CD4-positive, alpha-beta T cell treated with Interleukin-4 for 1 hour (primary cell): ENCODE data around the gene MTFR1L.
"Not testable (repeated sequence)": the region's sequence is repeated elsewhere in the genome, so short reads cannot be mapped to it uniquely, and the experiment has no call there.

ENCODE experiments used
- DNase-seq, 2 donors: peaks; one replicate each; pipeline ENCODE4 v3.0.0-alpha.2; 2020 to 2022

Gene MTFR1L

GRCh38 chr1:25829046-25829445, 9.3 kb downstream of the MTFR1L start:
- DNase-seq: no peak

- DNase-seq: no peak
These were observed 11.9 kb downstream of the MTFR1L start for GRCh38 chr1:25831569-25832196.

DNA sequence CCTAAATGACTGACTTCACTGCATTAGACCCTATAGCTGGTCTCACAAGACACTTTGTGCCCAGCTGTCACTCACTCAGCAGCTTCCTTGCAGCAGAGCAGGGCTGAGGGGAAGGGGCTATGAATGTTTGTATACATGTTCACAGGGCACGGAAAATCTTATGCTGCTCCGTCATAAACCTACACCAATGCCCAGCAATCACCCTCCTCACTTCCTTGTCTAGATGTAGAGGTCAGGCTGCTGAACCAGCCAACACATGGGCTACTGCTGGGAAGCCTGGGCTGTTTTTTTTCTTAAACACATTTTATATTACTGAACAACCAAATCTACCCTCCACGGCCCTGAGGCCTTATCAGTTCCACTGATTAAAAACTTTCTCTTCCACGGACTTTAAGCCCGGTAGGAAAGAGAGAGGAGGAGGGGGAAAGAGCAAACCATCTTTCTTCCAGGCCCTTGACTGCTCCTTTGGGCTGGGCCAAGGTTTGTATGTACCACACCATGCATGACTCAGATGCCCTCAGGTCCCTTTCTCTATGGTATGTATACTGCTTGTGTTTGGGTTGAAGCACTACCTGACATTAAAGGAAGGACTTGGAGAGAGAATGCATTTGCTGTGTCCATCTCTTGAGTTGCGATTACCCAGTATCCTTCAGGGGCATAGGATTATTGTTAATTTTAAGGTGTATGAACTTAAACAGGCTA, 12.7 kb downstream of the MTFR1L start:
- DNase-seq: no peak

GRCh38 chr1:25833158-25833557, 13.4 kb downstream of the MTFR1L start:
- DNase-seq: no peak

DNA sequence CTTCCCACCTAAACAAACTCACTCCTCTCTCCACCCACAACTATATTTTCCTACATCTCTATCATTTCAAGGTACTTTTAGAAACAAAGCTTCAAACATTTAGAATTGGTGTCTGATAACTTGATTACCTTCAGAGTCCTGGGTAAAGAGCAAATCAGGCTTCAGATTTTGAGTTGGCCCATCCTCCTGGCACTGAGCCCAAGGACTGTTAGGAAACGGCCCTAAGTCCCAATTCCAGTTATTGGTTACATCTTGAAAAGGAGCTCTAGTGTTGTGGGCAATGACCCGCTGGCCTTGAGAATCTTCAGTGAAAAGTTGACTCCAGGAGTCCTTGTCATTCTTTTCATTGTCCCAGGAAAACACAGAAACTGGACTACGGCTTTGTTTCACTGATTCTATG, 15.1 kb downstream of the MTFR1L start:
- DNase-seq: no peak

DNA sequence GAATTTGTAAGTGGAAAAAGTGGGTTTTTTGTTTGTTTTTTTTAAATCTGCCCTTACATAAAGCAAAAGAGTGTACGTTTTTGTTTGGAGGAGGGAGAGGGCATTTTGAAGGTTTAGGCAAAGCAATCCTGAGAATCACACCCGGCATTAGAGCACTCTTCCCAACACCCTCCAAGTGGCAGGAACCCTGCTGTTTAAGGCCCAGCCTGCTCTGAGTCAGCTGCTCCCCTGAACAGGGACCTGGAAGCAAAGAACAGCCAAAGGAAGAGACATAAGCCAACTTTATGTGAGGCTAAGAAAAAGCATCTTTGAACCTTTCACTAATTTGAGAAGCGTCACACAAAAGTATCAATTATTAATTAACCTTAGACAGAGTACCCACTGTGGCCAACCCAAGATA, 16.9 kb downstream of the MTFR1L start:
- no peak for DNase-seq

DNA sequence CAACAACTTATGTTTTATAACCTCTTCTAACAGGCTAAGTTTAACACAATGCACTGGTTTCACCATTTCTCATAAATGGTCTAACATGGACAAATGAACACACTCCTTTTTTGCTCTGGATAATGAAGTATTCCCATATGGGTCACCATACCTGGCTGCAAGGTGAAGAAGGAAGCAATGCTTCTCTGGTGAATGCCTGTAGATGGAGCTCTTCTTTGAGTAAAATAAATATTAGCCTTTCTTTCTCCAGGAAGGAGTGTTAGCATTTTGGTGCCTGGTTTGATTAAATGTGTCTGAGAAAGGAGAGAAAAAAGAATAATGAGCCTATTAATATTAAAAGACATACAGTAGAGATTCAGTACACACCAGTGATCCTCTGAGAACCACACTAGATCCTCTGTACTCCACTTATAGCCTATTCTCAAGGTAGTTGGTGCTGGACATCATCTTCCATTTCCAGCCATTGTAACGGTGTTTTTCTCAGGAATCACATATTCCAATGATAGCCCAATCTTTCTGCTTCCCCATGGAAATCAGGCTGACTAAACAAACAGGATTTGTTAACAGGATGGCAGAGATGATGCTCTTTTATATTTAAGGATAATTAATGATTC, 17.6 kb downstream of the MTFR1L start:
- peak in 1 of 2 donors; percentile 22 for DNase-seq

DNA sequence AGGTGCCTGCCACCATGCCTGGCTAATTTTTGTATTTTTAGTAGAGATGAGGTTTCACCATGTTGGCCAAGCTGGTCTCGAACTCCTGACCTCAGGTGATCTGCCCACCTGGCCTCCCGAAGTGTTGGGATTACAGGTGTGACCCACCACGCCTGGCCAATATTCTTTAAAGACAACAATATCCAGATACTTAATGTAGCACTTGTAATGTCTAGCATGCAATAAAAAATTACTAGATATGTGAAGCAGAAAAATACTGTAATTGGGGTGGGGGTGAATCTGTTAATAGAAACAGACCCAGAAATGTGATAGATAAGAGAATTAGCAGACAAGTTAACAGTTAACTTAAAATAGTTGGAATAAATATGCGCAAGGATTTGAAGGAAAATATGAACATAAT, 20.1 kb downstream of the MTFR1L start:
- DNase-seq: not testable (repeated sequence)

GRCh38 chr1:25843483-25843882, 23.7 kb downstream of the MTFR1L start:
- DNase-seq: no peak

- no peak for DNase-seq
These were observed 25.0 kb downstream of the MTFR1L start for GRCh38 chr1:25844536-25845337.

- DNase-seq: no peak
These were observed 25.9 kb downstream of the MTFR1L start for GRCh38 chr1:25845664-25846063.

DNA sequence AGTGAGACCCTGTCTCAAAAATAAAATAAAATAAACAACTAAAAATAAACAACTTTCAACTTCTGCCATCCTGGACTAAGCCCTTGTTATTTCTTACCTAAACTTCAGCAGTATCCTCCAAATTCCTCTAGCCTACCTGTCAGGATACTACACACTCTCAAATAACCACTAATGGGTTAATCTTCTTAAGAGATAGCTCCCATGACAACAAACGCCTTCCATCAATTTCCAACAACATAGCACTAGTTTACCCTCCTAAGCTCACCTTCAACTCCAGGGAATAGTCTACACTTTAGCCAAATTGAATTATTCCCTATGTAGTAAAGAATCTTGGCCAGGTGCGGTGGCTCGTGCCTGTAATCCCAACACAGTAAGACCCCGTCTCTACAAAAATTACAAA, 28.2 kb downstream of the MTFR1L start:
- DNase-seq: no peak

- no peak for DNase-seq
These were observed 28.8 kb downstream of the MTFR1L start for GRCh38 chr1:25848531-25848930.

GRCh38 chr1:25854554-25854953, 34.8 kb downstream of the MTFR1L start:
- no peak for DNase-seq

DNA sequence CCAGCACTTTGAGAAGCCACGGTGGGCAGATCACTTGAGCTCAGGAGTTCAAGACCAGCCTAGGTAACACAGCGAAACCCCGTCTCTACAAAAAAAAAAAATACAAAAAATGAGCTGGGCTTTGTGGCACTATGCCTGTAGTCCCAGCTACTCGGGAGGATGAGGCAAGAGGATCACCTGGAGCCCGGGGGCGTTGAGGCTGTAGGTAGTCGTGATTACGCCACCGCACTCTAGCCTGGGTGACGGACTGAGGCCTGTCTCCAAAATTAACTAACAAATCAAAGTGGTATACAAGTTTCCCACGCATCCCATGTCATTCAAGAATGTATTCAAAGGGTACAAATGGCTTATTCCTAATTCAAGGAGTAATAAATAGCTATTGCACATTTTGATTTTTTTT, 37.1 kb downstream of the MTFR1L start:
- no peak for DNase-seq

GRCh38 chr1:25858494-25858893, 38.7 kb downstream of the MTFR1L start:
- DNase-seq: no peak

DNA sequence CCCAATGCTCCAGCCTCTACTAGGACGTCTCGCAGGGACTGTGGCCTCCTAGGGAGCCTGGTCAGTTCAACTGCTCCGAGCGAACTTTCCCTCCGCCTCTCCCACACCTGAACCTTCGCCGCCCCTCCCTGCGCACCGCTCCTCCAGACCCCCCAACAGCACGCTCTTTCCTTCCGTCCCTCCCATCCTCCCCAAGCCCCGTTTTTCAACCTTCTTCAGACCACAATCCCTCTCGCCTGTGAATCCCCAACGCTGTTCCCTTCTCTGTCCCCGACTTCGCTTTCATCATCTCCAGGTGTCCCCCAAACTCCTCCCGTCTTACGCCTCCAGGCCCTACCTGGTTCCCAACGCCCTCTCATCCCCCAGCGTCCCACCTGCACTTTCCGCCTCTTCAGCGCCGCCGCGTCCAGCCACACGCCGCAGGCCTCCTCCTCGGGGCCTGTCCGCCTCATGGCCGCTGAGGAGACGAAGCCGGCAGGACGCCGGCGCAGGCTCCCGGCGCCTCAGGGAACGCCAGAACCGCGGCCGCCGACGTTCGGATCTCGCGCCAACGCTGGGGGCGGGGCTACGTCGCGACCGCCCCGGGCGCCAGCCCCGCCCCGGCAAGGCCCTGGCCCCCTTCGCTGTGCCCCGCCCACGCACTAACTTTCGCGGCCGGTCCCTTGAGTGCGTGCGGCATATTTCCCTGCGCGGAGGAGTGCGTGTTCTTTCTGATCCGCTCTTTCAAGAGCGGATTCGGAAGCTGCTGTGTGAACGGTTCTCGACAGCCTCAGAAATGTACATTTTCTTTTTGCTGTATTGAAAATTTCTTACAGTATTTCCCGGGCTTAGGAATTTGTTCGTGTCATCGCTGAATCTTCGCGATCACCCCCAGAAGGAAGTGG, 39.4 kb downstream of the MTFR1L start, which contains the start of gene AUNIP:
TSS of gene AUNIP (minus strand) at position 552 of the 884 bp plus-strand sequence. CDS start at position 452, 100 bp downstream.
- DNase-seq: peak; percentile 89 to 90

DNA sequence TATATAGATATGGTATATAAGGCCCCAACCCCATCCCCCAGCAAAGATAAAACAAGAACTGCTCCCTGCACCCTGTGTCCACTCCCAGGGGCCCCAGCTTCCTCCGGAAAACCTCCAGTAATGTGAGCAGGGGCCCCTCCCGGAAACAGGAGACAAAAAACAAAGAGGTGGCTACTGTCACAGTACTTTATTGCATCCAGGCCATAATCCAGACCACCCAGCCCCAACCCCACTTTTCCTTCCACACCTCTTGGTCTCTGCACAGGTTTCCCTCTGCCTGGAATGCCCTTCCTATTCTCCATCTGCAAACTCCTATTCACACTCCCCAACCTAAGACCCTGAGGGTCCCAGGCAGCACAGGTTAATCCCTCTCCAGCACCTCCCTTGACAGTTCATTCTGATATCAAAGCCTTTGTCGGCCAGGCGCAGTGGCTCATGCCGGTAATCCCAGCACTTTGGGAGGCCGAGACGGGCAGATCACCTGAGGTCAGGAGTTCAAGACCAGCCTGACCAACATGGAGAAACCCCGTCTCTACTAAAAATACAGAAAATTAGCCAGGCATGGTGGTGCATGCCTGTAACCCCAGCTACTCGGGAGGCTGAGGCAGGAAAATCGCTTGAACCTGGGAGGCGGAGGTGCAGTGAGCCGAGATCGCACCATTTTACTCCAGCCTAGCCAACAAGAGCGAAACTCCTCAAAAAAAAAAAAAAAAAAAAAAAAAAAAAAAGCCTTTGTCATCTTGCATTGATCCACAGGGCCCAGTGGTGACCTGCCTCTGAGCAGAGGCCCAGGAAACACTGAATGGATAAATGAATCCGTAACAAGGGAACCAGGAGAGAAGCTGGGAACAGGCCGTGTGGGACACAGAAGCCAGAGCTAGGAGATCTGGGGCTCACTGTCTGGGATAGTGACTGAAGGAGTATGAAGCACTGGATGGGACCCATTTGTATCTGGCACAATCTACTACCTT, 41.8 kb downstream of the MTFR1L start:
- no peak for DNase-seq

- DNase-seq: no peak
These were observed 43.2 kb downstream of the MTFR1L start for GRCh38 chr1:25862785-25863485.

DNA sequence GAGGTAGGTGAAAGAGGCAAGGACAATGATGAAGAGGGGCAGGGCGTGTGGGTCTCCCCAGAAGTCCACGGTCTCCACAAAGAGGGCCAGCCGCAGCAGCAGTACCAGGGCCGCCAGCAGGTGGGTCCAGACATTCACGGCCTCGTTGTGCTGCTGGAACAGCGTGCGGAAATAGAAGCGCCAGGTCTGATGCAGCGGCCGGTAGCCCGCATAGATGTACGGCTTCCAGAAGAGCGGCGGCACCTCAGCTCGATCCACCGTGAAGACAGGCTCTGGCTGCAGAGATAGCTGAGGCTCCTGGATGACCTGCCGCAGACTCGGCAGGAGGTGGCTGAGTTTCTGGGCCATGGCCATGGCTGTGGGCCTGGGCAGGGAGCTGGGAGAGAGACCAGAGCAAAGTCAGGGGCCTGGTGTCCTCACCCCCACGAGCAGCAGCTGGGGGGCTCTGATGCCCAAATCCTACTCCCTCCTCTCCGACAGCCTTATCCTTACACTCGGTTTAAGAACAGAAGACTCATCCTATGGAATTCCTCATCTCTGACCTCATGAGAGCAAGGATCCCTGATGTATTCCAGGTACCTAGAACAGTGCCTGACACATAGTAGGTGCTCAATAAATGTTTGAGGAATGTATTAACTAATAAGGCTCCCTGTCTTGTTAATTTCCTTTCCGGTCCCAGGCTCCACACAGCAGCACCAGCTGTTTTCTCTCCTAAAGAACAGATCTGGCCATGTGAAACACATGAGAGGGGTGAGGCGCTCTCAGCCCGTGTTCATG, 43.9 kb downstream of the MTFR1L start:
- DNase-seq: no peak
